Neuronal stem cell (in vitro differentiated cells): ENCODE results near the gene PEX5L.

Experiments
- DNase-seq: peaks from one replicate; pipeline ENCODE4 v3.0.0-alpha.2; 2013; ENCODE audit warnings: low spot score
- H2AFZ ChIP-seq: one replicate; pipeline ENCODE4 v1.6.1; 2013; ENCODE audit warnings: mild to moderate bottlenecking, low read length, inconsistent platforms
- H2AK5ac ChIP-seq: 2 replicates; pipeline ENCODE4 v1.6.1; 2013; ENCODE audit warnings: low read depth, mild to moderate bottlenecking, inconsistent platforms, low read length, moderate library complexity, mixed read lengths
- H2BK120ac ChIP-seq: 2 replicates; pipeline ENCODE4 v1.6.1; 2013; ENCODE audit warnings: low read depth, mild to moderate bottlenecking, inconsistent platforms, low read length, moderate library complexity, mixed read lengths
- H2BK12ac ChIP-seq: one replicate; pipeline ENCODE4 v1.6.1; 2013; ENCODE audit warnings: low read length, inconsistent platforms
- H2BK15ac ChIP-seq: 2 replicates; pipeline ENCODE4 v1.6.1; 2013; ENCODE audit warnings: mild to moderate bottlenecking, low read length, inconsistent platforms, mixed read lengths
- H2BK5ac ChIP-seq: one replicate; pipeline ENCODE4 v1.6.1; 2013; ENCODE audit warnings: inconsistent platforms, mild to moderate bottlenecking, low read length, moderate library complexity
- H3K14ac ChIP-seq: one replicate; pipeline ENCODE4 v1.6.1; 2013; ENCODE audit warnings: low read length, inconsistent platforms
- H3K18ac ChIP-seq: 2 replicates; pipeline ENCODE4 v1.6.1; 2013; ENCODE audit warnings: low read length, inconsistent platforms
- H3K23ac ChIP-seq: 2 replicates; pipeline ENCODE4 v1.6.1; 2013; ENCODE audit warnings: low read depth, mild to moderate bottlenecking, mixed read lengths, low read length, inconsistent platforms; ENCODE audit not compliant: poor library complexity
- H3K27ac ChIP-seq: replicated peaks from 3 replicates; pipeline ENCODE4 v1.5.1; 2013; ENCODE audit warnings: low read length, inconsistent platforms
- H3K27me3 ChIP-seq, 3 experiments: 2 replicates each; pipeline ENCODE4 v1.6.1; 2013; ENCODE audit warnings: low read length in 3 of 3, mild to moderate bottlenecking in 2 of 3, inconsistent platforms in 1 of 3, low read depth in 1 of 3, mixed read lengths in 1 of 3, moderate library complexity in 1 of 3; ENCODE audit not compliant: control insufficient read depth in 3 of 3, insufficient read depth in 3 of 3
- H3K36me3 ChIP-seq, 2 donors: replicated peaks in 1 of 2; 2 replicates each; pipeline ENCODE4 v1.6.1; 2013; ENCODE audit warnings: low read length in 2 of 2; ENCODE audit not compliant: control insufficient read depth in 2 of 2, insufficient read depth in 2 of 2
- H3K4ac ChIP-seq: 2 replicates; pipeline ENCODE4 v1.6.1; 2013; ENCODE audit warnings: inconsistent platforms, mild to moderate bottlenecking, low read length, moderate library complexity
- H3K4me1 ChIP-seq, 2 donors: 1 replicate in 1 of 2; 2 replicates in 1 of 2; pipeline ENCODE4 v1.6.1; 2013; ENCODE audit warnings: low read length in 2 of 2, low read depth in 1 of 2; ENCODE audit not compliant: control insufficient read depth in 2 of 2, insufficient read depth in 1 of 2
- H3K4me2 ChIP-seq: one replicate; pipeline ENCODE4 v1.6.1; 2013; ENCODE audit warnings: mild to moderate bottlenecking, low read length, inconsistent platforms; ENCODE audit not compliant: insufficient read depth, poor library complexity, severe bottlenecking
- H3K4me3 ChIP-seq, 2 donors: 2 replicates each; pipeline ENCODE4 v1.5.1; 2013; ENCODE audit warnings: low read length in 2 of 2, mild to moderate bottlenecking in 2 of 2, inconsistent platforms in 1 of 2, moderate library complexity in 1 of 2
- H3K79me1 ChIP-seq: one replicate; pipeline ENCODE4 v1.6.1; 2013; ENCODE audit warnings: low read depth, mild to moderate bottlenecking, inconsistent platforms, low read length, moderate library complexity
- H3K9ac ChIP-seq: one replicate; pipeline ENCODE4 v1.6.1; 2013; ENCODE audit warnings: mild to moderate bottlenecking, low read depth, low read length, inconsistent platforms; ENCODE audit not compliant: poor library complexity
- H3K9me3 ChIP-seq, 2 donors: replicated peaks in 1 of 2; 2 replicates each; pipeline versions ENCODE3 to v1.6.1; 2013; ENCODE audit warnings: low read length in 2 of 2, mild to moderate bottlenecking in 2 of 2, inconsistent platforms in 1 of 2, low read depth in 1 of 2, mixed read lengths in 1 of 2, moderate library complexity in 1 of 2; ENCODE audit not compliant: control insufficient read depth in 2 of 2, insufficient read depth in 1 of 2
- H4K8ac ChIP-seq: one replicate; pipeline ENCODE4 v1.6.1; 2013; ENCODE audit warnings: low read depth, mild to moderate bottlenecking, inconsistent platforms, low read length, moderate library complexity
- H4K91ac ChIP-seq: one replicate; pipeline ENCODE4 v1.6.1; 2013; ENCODE audit warnings: low read length, low read depth, mild to moderate bottlenecking, inconsistent platforms; ENCODE audit not compliant: poor library complexity
- WGBS, 2 donors: extraction: QIAGEN DNeasy Blood & Tissue Kit; methylation state at CpG; one replicate each; pipeline ENCODE4 v1.1.7; 2013; ENCODE audit warnings: missing lambda C conversion rate in 2 of 2, mixed read lengths in 1 of 2; ENCODE audit not compliant: insufficient read length in 2 of 2, insufficient replicate concordance in 1 of 2; ENCODE audit errors: extremely low coverage in 2 of 2; 5-methylcytosine and 5-hydroxymethylcytosine counted together

PEX5L gene

DNA sequence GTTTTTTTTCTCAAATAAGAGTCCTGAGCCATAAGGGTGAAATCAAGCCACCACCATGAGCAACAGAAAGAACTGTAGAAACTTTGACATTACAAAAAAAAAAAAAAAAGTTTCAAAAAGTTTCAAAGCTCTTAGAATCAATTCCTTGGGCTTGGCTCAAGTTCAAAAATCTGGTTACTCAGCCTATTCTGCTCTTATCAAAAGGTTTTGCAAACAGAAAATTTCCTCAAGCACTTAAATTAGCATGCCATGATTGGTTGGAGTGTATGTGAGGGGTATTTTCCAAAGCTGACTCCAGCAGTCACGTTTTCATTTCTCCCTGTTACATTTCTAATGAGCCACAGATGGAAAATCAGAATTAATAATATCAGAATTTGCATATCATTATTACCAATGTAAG, 12.1 kb upstream of the PEX5L start:
- no peak overlapping the region for H3K18ac ChIP-seq
- no peaks in the 10 kb centered on the region for H3K4me1 ChIP-seq
- no peak overlapping the region for H3K9ac ChIP-seq
- H3K79me1 ChIP-seq: no peaks in the 10 kb centered on the region
- H3K4me2 ChIP-seq: no peak overlapping the region
- no peaks in the 10 kb centered on the region for H3K36me3 ChIP-seq
- H3K14ac ChIP-seq: no peak overlapping the region
- H2BK15ac ChIP-seq: no peak overlapping the region
- no peak overlapping the region for H4K8ac ChIP-seq
- no peak overlapping the region for H2BK5ac ChIP-seq
- no peak overlapping the region for H4K91ac ChIP-seq
- no peak for DNase-seq
- no peak overlapping the region for H3K4ac ChIP-seq
- no peak overlapping the region for H3K23ac ChIP-seq
- no peak overlapping the region for H3K4me3 ChIP-seq
- no peak overlapping the region for H2BK120ac ChIP-seq
- WGBS, 2 donors: no CpG with 5 or more reads among the region's 1 CpG
- no peaks in the 10 kb centered on the region for H3K9me3 ChIP-seq
- H2AK5ac ChIP-seq: no peak overlapping the region
- no peaks in the 10 kb centered on the region for H3K27me3 ChIP-seq
- no peak overlapping the region for H2BK12ac ChIP-seq
- no peak overlapping the region for H2AFZ ChIP-seq
- no peak overlapping the region for H3K27ac ChIP-seq

DNA sequence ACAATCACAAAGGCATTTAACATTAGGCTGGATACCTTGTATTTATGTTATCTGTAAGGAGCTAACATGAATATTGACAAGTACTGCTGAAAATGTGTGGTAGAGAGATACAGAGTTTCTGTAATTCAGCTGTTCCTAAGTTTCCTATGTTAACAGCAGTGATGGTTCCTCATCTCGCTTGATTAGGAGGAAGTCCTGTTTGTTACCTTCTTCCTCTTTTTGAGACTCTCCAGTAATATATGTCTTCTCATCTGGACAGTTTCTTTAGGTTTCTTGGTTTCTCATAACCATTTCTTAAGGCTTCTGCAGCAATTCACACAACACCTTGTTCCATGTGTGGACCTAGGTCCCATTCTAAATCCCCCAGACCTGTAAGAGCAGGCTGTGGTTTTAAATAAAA, 11.4 kb upstream of the PEX5L start:
- no peak overlapping the region for H2AFZ ChIP-seq
- no peaks in the 10 kb centered on the region for H3K79me1 ChIP-seq
- H3K4me1 ChIP-seq: no peaks in the 10 kb centered on the region
- H3K4ac ChIP-seq: no peak overlapping the region
- no peak overlapping the region for H3K4me2 ChIP-seq
- H3K23ac ChIP-seq: no peak overlapping the region
- no peak overlapping the region for H3K9ac ChIP-seq
- H2BK5ac ChIP-seq: no peak overlapping the region
- H4K8ac ChIP-seq: no peak overlapping the region
- no peaks in the 10 kb centered on the region for H3K27me3 ChIP-seq
- no peak overlapping the region for H2BK120ac ChIP-seq
- H3K9me3 ChIP-seq: no peaks in the 10 kb centered on the region
- H2BK15ac ChIP-seq: no peak overlapping the region
- no peak overlapping the region for H2AK5ac ChIP-seq
- no peak overlapping the region for H3K14ac ChIP-seq
- no peak overlapping the region for H2BK12ac ChIP-seq
- no peak overlapping the region for H3K18ac ChIP-seq
- no CpG with 5 or more reads among the region's 1 CpG for WGBS, 2 donors
- H4K91ac ChIP-seq: no peak overlapping the region
- no peak for DNase-seq
- H3K4me3 ChIP-seq: no peak overlapping the region
- no peak overlapping the region for H3K27ac ChIP-seq
- H3K36me3 ChIP-seq: no peaks in the 10 kb centered on the region

DNA sequence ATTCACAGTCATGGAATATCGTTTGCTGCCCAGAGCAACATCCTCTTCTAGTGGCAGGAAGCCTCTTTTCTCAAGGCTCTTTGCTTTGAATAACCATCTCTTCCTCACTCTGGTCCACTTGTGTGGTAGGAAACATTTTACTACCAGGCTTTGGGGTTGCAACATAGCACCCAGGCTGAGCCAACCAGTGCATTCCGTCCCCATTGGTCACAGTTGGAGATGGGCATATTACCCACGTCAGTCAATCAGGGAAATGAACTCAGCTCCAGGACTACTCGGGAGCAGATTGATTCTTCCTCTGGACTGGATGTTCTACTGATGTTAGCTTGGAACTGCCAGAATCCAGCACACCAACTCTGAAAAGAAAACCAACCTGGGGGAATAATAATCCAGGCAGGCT, 4.2 kb upstream of the PEX5L start:
- Histone ChIP-seq H3K9ac (no peak overlapping the region), H3K18ac (no peak overlapping the region), H2BK15ac (no peak overlapping the region), H3K4me3 (no peak overlapping the region), H3K9me3 (no peaks in the 10 kb centered on the region), H3K4ac (no peak overlapping the region), H3K14ac (no peak overlapping the region), H3K27me3 (peaks cover 0 to 28% (median 9%) of the 10 kb centered on the region in 3 experiments), H2BK12ac (no peak overlapping the region), H3K27ac (no peak overlapping the region), H3K36me3 (no peaks in the 10 kb centered on the region), H2AFZ (no peak overlapping the region), H2BK120ac (no peak overlapping the region), H3K4me1 (peaks cover 0 to 6% of the 10 kb centered on the region in 2 donors), H3K4me2 (no peak overlapping the region), H3K79me1 (no peaks in the 10 kb centered on the region), H2AK5ac (no peak overlapping the region), H2BK5ac (no peak overlapping the region), H4K8ac (no peak overlapping the region), H3K23ac (no peak overlapping the region), H4K91ac (no peak overlapping the region)
- no peak for DNase-seq
- no CpG with 5 or more reads among the region's 4 CpGs for WGBS, 2 donors

DNA sequence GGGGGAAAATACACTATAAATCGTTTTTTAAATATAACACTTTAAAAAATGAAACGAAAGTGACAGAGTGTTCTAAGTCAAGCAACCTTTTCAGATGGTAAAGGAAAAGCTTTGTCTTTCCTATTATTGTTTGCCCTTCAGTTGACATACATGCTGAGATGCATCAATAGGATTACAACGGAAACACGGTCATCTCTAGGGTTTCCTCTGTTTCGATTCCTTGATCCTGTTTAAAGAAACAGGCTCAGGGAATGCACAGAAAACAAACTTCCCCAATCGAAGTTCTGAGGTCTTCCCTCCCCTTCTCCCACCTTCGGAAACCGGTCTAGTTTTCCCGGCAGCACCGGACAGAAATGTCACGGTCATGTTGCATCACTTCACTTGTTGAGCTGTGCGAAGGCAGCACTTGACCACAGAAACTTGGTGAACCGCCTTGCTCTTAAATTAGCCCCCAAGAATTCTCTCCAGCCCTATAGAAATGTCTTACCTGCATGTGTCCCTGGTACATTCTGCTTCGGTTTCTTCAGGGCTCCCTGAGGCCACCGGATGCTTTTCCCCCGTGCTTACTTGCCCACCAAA, 556 bp downstream of the PEX5L start:
- peak overlapping the region; percentile 50 to 81 for H3K4me3 ChIP-seq
- no peak overlapping the region for H3K9ac ChIP-seq
- H3K23ac ChIP-seq: no peak overlapping the region
- no peak overlapping the region for H2BK120ac ChIP-seq
- no peak overlapping the region for H2BK5ac ChIP-seq
- H2BK12ac ChIP-seq: no peak overlapping the region
- no peak overlapping the region for H3K14ac ChIP-seq
- peaks cover 0 to 46% (median 13%) of the 10 kb centered on the region in 3 experiments for H3K27me3 ChIP-seq
- DNase-seq: no peak
- no CpG with 5 or more reads among the region's 16 CpGs for WGBS, 2 donors
- peak overlapping the region; percentile 98 for H2AFZ ChIP-seq
- no peak overlapping the region for H2BK15ac ChIP-seq
- H3K9me3 ChIP-seq: no peaks in the 10 kb centered on the region
- no peaks in the 10 kb centered on the region for H3K79me1 ChIP-seq
- H2AK5ac ChIP-seq: no peak overlapping the region
- no peaks in the 10 kb centered on the region for H3K36me3 ChIP-seq
- H4K8ac ChIP-seq: no peak overlapping the region
- H3K4me2 ChIP-seq: peak overlapping the region; percentile 66
- no peak overlapping the region for H3K18ac ChIP-seq
- H4K91ac ChIP-seq: no peak overlapping the region
- no peak overlapping the region for H3K27ac ChIP-seq
- H3K4ac ChIP-seq: no peak overlapping the region
- peaks cover 0 to 6% of the 10 kb centered on the region in 2 donors for H3K4me1 ChIP-seq
